ENCODE data around the gene MRAP2.
"Not testable (repeated sequence)": the region's sequence is repeated elsewhere in the genome, so short reads cannot be mapped to it uniquely, and the experiment has no call there.

Gene MRAP2

GRCh38 chr6:84081222-84081621 is 47.6 kb downstream of the MRAP2 start:
- no peak for DNase-seq

DNA sequence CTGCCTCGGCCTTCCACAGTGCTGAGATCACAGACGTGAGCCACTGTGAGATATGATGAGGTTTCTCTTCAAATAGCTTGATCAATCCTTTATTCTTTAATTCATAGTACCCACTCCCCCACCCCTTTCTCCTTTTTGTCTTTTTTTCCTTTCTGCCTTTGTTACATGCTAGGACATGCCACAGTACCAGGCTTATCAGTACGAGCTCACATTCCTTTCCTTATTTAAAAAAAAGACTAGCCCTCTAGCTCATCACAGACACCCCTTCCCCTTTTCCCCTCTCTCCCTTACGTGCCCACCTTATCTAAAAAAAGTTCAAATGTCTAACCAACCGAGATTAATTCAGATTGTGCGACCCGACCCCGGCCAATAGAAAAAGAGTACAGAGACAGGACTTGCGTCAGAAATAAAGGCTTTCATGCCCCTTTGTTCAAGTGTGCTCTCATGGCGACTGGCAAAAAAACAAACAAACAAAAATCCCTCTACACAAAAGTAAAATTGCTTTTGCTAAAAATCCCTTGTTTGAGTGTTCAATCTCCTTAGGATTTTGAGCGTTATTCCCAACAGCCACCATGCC is 49.2 kb downstream of the MRAP2 start:
- no peak for DNase-seq

DNA sequence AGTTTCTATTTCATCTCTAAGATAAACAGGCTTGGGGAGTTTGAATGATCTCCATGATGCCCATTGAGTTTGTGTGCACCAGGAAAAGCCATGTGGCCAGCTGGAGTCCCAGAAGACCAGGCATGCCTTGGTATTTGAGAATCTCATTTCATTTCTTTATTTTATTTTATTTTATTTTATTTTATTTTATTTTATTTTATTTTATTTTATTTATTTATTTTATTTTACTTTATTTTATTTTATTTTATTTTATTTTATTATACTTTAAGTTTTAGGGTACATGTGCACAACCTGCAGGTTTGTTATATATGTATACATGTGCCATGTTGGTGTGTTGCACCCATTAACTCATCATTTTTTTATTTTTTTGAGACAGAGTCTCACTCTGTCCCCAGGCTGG is 51.1 kb downstream of the MRAP2 start:
- not testable (repeated sequence) for DNase-seq

DNA sequence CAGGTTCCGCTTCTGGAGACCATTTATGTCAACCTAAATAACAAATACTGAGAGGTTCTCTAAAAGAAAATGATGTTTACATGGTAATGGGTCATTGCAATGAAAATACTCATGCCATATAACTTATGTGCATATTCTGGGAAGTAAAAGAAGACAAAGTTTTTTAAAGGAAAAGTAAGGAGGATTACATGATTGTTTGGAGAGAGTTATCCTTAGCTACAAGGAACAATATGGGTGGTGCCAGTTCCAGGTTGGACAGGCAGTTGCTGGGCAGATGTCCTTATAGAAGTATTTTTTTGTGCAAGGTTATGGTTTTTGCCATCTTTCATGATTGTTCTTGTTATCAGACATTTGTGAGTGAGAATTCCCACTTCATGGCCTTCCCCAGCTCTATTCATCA is 52.5 kb downstream of the MRAP2 start:
- no peak for DNase-seq

- DNase-seq: no peak
These were observed 53.2 kb downstream of the MRAP2 start for GRCh38 chr6:84086545-84087429.

GRCh38 chr6:84089081-84089480 is 55.5 kb downstream of the MRAP2 start:
- no peak for DNase-seq

GRCh38 chr6:84089552-84089951 is 56.0 kb downstream of the MRAP2 start:
- DNase-seq: no peak

- DNase-seq: no peak
These were observed 60.2 kb downstream of the MRAP2 start for GRCh38 chr6:84093441-84094435.

DNA sequence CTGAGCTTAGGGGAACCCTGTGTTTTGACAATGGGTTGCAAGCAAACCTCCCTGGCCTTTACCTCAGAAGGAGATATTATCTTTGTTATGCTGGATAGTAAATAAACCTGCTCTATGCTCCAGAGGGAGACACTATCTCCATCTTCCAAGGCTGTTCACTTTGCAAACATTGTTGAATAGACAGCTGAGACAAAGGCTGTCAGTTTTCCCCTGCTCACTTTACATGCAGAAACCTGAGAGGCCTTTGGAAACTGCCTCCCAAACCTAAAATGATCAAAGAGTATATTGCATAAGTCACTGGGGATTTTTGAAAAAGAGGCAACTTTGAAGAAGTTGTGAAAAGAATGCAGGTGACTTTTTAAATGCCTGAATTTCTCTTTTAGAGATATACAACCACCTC is 61.6 kb downstream of the MRAP2 start:
- DNase-seq: no peak

DNA sequence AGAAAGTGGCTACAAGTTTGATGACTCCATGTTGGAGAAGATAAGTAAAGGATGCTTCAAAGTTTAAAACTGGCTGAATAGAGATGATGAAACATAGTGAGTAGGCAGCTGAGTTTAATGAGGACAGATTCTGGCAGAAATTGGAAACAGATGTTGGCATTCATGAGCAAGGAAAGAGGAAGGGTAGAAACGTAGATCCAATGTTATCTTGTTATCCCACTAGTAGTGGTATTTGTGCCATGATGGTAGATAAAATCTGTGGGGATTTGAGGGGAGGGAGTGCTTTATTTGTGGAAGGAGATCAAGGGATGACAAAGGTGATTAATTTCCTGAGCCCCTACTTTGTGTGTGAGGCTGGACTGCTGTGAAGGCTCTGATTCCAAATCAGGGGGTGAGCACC is 69.5 kb downstream of the MRAP2 start:
- DNase-seq: no peak

GRCh38 chr6:84105215-84105924 is 71.8 kb downstream of the MRAP2 start:
- not testable (repeated sequence) for DNase-seq

- no peak for DNase-seq
These were observed 73.9 kb downstream of the MRAP2 start for GRCh38 chr6:84107495-84107894.

DNA sequence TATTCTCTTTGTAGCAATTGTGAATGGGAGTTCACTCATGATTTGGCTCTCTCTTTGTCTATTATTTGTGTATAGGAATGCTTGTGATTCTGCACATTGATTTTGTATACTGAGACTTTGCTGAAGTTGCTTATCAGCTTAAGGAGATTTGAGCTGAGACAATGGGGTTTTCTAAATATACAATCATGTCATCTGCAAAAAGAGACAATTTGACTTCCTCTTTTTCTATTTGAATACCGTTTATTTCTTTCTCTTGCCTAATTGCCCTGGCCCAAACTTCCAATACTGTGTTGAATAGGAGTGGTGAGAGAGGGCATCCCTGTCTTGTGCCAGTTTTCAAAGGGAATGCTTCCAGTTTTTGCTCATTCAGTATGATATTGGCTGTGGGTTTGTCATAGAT is 77.8 kb downstream of the MRAP2 start:
- not testable (repeated sequence) for DNase-seq

- not testable (repeated sequence) for DNase-seq
These were observed 81.5 kb downstream of the MRAP2 start for GRCh38 chr6:84114933-84115594.

DNA sequence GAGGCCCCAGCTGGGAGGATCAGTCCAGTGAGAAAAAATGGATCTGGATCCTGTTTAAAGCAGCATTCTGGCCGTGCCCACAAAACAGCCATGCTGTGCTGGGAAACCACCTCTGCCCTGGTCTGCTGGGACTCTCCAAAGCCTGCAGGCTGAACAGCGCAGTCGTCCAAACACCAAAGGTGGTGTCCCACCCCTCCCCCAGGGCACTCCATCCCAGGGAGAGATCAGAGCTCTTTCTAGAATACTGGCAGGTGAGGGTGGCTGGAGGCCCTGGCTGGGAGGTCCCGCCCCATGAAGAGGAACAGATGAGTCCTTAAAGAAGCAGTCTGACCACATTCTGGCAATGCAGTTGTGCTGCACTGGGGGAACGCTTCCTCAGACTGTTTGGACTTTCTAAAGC is 84.6 kb downstream of the MRAP2 start:
- DNase-seq: no peak

DNA sequence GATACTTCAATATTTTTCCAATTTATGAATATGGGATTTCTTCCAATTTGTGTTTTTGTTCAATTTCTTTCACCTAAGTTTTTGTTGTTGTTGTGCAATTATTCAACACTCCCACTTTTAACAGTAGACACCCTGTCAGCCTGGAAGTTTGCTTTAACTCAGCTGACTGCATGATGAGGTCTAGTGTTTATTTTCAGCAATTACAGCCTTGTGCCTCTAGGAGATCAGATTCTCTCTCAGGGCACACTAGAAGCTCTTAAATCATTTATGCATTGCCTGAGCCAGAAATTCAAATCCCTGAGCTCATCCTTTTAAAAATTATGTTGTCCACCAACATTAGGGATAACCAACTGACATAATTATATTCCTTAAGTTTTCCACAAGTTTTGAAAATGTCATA is 85.7 kb downstream of the MRAP2 start:
- no peak for DNase-seq

DNA sequence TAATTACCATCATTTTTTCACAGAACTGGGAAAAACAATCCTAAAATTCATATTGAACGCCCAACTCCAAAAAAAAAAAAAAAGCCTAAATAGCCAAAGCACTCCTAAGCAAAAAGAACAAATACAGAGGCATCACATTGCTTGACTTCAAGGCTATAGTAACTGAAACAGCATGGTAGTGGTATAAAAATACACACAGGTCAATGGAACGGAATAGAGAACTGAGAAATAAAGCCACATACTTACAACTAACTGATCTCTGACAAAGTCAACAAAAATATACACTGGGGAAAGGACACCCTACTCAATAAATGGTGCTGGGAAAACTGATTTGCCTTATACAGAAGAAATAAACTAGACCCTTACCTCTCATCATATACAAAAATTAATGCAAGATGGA is 89.6 kb downstream of the MRAP2 start:
- no peak for DNase-seq

DNA sequence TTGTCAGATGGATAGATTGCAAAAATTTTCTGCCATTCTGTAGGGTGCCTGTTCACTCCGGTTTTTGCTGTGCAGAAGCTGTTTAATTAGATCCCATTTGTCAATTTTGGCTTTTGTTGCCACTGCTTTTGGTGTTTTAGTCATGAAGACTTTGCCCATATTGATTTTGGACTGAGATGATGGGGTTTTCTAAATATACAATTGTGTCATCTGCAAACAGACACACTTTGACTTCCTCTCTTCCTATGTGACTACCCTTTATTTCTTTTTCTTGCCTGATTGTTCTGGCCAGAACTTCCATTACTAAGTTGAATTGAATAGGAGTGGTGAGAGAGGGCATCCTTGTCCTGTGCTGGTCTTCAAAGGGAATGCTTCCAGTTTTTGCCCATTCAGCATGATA is 96.0 kb downstream of the MRAP2 start:
- not testable (repeated sequence) for DNase-seq

DNA sequence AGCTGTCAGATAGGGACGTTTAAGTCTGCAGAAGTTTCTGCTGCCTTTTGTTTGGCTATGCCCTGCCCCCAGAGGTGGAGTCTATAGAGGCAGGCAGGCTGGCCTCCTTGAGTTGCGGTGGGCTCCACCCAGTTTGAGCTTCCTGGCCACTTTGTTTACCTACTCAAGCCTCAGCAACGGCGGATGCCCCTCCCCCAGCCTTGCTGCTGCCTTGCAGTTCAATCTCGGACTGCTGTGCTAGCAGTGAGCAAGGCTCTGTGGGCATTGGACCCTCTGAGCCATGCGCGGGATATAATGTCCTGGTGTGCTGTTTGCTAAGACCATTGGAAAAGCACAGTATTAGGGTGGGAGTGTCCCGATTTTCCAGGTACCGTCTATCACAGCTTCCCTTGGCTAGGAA is 99.8 kb downstream of the MRAP2 start:
- not testable (repeated sequence) for DNase-seq

GRCh38 chr6:84135291-84135690 is 101.7 kb downstream of the MRAP2 start:
- no peak for DNase-seq

GRCh38 chr6:84136364-84137050 is 102.9 kb downstream of the MRAP2 start:
- DNase-seq: no peak

DNA sequence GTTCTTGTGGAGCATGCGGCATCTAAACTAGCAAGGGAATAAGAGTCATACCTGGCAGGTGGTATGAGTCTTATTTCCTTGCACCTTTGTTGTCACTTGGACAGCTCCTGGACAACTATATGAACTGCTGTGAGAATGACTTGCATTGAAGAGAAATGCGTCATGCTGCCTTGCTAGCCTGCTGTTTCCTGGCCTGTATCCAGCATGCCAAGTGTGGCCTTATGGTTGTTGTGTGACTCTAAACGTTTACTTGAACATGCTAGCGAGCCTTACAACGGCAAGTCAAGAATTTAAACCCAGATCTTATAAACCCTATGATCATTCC is 103.4 kb downstream of the MRAP2 start:
- no peak for DNase-seq

All from GDM1 (cell line).